ENCODE results near the gene PARP9. TPM values are rescaled to one million over a fixed set of nuclear protein-coding genes. Genes with fewer than 3 reads are reported as not detected.
"Not testable (repeated sequence)": the region's sequence is repeated elsewhere in the genome, so short reads cannot be mapped to it uniquely, and the experiment has no call there.

The PARP9 gene
- total RNA-seq, 3 donors from 2014 or later: 18.2 to 30.9 (median 20.3) TPM

DNA sequence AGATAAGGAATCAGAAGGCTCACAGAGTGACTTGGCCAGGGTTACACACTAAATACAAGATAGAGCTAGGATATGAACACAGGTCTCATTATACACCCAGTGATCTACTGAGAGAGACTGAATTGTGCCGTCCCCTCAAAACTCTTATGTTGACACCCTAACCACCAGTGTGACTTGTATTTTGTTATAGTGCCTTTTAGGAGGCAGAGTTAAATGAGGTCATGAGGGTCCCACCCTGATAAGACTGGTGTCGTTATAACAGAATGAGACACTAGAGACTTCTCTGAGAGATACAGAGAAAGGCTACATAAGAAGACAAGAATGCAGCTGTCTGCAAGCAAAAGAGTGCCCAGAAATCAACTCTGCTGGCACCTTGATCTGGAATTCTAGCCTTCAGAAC lies 62.0 kb downstream of the PARP9 start:
- H3K9me3 Mint-ChIP-seq: no peaks in the 10 kb centered on the region
- ATAC-seq (no peak), DNase-seq (no peak)
- no peaks in the 10 kb centered on the region for H3K27me3 Mint-ChIP-seq (ENCODE audit: low read depth)
- H3K4me3 Mint-ChIP-seq: no peak overlapping the region
- H3K4me1 Mint-ChIP-seq (ENCODE audit: low read depth): peaks cover 74% of the 10 kb centered on the region
- H3K36me3 Mint-ChIP-seq (ENCODE audit: insufficient read depth): peaks cover 14% of the 10 kb centered on the region

DNA sequence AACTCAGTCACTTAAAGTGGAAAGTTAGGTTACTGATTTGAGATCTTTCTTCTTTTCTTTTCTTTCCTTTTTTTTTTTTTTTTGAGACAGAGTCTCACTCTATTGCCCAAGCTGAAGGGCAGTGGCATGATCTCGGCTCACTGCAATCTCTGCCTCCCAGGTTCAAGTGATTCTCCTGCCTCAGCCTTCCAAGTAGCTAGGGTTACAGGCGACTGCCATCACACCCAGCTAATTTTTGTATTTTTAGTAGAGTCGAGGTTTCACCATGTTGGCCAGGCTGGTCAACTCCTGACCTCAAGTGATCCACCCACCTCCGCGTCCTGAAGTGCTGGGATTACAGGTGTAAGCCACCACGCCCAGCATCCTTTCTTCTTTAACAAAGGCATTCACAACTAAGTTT lies 63.1 kb downstream of the PARP9 start:
- peaks cover 72% of the 10 kb centered on the region for H3K4me1 Mint-ChIP-seq (ENCODE audit: low read depth)
- H3K9me3 Mint-ChIP-seq; H3K27me3 Mint-ChIP-seq (ENCODE audit: low read depth); ATAC-seq; H3K4me3 Mint-ChIP-seq; DNase-seq: not testable (repeated sequence)
- H3K36me3 Mint-ChIP-seq (ENCODE audit: insufficient read depth): peaks cover 20% of the 10 kb centered on the region

GRCh38 chr3:122498152-122498551 lies 65.9 kb downstream of the PARP9 start:
- Mint-ChIP-seq H3K4me1 (ENCODE audit: low read depth) (peaks cover 56% of the 10 kb centered on the region), H3K27me3 (ENCODE audit: low read depth) (no peaks in the 10 kb centered on the region), H3K9me3 (no peaks in the 10 kb centered on the region), H3K4me3 (no peak overlapping the region), H3K36me3 (ENCODE audit: insufficient read depth) (peaks cover 23% of the 10 kb centered on the region)
- no peak for ATAC-seq
- no peak for DNase-seq

DNA sequence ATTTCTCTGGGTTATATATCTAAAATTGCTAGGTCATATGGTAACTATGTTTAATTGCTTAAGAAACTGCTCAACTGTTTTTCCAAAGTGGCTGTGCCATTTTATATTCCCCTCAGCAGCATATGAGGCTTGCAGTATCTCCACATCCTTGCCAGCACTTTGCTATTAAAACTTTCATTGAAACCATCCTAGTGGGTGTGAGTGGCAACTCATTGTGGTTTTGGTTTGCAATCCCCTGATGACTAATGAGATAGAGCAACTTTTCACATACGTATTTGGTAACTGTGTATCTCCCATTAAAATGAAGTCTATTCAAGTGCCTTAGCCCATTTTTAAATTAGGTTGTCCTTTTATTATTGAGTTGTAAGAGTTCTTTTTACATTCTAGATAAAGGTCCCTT lies 66.7 kb downstream of the PARP9 start:
- Mint-ChIP-seq H3K36me3 (ENCODE audit: insufficient read depth) (peaks cover 27% of the 10 kb centered on the region), H3K27me3 (ENCODE audit: low read depth) (no peaks in the 10 kb centered on the region), H3K4me3 (no peak overlapping the region), H3K9me3 (no peaks in the 10 kb centered on the region), H3K4me1 (ENCODE audit: low read depth) (peaks cover 50% of the 10 kb centered on the region)
- ATAC-seq (peak; percentile 99), DNase-seq (peak; percentile 12)

- Mint-ChIP-seq H3K27me3 (ENCODE audit: low read depth) (no peaks in the 10 kb centered on the region), H3K4me1 (ENCODE audit: low read depth) (peaks cover 41% of the 10 kb centered on the region), H3K36me3 (ENCODE audit: insufficient read depth) (peaks cover 28% of the 10 kb centered on the region), H3K4me3 (no peak overlapping the region), H3K9me3 (no peaks in the 10 kb centered on the region)
- ATAC-seq (no peak), DNase-seq (no peak)
Observed at GRCh38 chr3:122496508-122496907, 67.6 kb downstream of the PARP9 start.

GRCh38 chr3:122493296-122493695 lies 70.8 kb downstream of the PARP9 start:
- peaks cover 39% of the 10 kb centered on the region for H3K36me3 Mint-ChIP-seq (ENCODE audit: insufficient read depth)
- peaks cover 33% of the 10 kb centered on the region for H3K4me1 Mint-ChIP-seq (ENCODE audit: low read depth)
- no peak for ATAC-seq
- H3K27me3 Mint-ChIP-seq (ENCODE audit: low read depth): no peaks in the 10 kb centered on the region
- no peaks in the 10 kb centered on the region for H3K9me3 Mint-ChIP-seq
- no peak overlapping the region for H3K4me3 Mint-ChIP-seq
- DNase-seq: no peak

DNA sequence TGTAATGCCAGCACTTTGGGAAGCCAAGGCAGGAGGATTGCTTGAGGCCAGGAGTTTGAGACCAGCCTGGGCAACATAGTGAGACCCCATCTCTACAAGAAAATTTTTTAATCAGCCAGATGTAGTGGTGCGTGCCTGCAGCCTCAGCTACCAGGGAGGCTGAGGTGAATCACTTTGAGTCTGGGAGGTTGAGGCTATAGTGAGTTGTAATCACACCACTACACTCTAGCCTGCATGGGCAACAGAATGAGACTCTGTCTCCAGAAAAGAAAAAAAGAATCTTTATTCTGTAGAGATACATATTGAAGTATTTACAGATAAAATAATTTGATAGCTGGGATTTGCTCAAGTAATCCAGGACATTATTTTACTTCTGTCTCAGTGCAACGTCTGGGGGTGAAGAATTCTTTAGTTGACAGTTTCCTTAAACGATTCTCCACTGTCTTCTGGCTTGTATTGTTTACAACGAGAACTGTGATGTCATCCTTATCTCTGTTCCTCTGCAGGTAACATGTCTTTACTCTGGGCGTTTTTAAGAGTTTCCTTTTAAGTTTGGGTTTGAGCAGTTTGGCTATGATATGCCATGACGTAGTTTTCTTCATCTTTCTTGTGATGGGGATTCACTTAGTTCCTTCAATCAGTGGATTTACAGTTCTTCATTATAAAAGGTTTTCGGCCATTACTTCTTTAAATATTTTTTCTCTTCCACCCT lies 75.7 kb downstream of the PARP9 start:
- peaks cover 33% of the 10 kb centered on the region for H3K36me3 Mint-ChIP-seq (ENCODE audit: insufficient read depth)
- H3K4me3 Mint-ChIP-seq: no peak overlapping the region
- H3K9me3 Mint-ChIP-seq: no peaks in the 10 kb centered on the region
- H3K27me3 Mint-ChIP-seq (ENCODE audit: low read depth): no peaks in the 10 kb centered on the region
- H3K4me1 Mint-ChIP-seq (ENCODE audit: low read depth): peaks cover 35% of the 10 kb centered on the region
- peak; percentile 50 to 67 for ATAC-seq
- DNase-seq: no peak

GRCh38 chr3:122484985-122485384 lies 79.1 kb downstream of the PARP9 start:
- H3K27me3 Mint-ChIP-seq (ENCODE audit: low read depth): no peaks in the 10 kb centered on the region
- no peak for ATAC-seq

GRCh38 chr3:122481390-122481789 lies 82.7 kb downstream of the PARP9 start:
- peaks cover 16% of the 10 kb centered on the region for H3K36me3 Mint-ChIP-seq (ENCODE audit: insufficient read depth)
- no peaks in the 10 kb centered on the region for H3K9me3 Mint-ChIP-seq
- no peak overlapping the region for H3K4me3 Mint-ChIP-seq
- H3K27me3 Mint-ChIP-seq (ENCODE audit: low read depth): no peaks in the 10 kb centered on the region
- H3K4me1 Mint-ChIP-seq (ENCODE audit: low read depth): peaks cover 46% of the 10 kb centered on the region
- ATAC-seq (peak; percentile 51 to 64), DNase-seq (no peak)

More at GRCh38 chr3:122484985-122485384, 79.1 kb downstream of the PARP9 start:
- Mint-ChIP-seq H3K9me3 (no peaks in the 10 kb centered on the region), H3K4me3 (no peak overlapping the region), H3K4me1 (ENCODE audit: low read depth) (peaks cover 52% of the 10 kb centered on the region), H3K36me3 (ENCODE audit: insufficient read depth) (peaks cover 19% of the 10 kb centered on the region)
- no peak for DNase-seq

Other genes with a start within 250 kb of the PARP9 start
- not detected for gene CSTA, start 239.1 kb downstream of the PARP9 start, total RNA-seq
- gene MIX23, start 181.1 kb downstream of the PARP9 start, total RNA-seq: 100 to 1,000 TPM; 143 to 160 (median 156) TPM
- gene FAM162A, start 180.1 kb downstream of the PARP9 start, total RNA-seq: 10 to 100 TPM; 54.2 to 73.2 (median 69.1) TPM
- 1 to 10 TPM; 1.6 to 2.8 (median 1.9) TPM for gene WDR5B, start 148.2 kb downstream of the PARP9 start, total RNA-seq
- gene KPNA1, start 49.4 kb downstream of the PARP9 start, total RNA-seq: 10 to 100 TPM; 56.4 to 61.2 (median 61.2) TPM
- gene DTX3L, start within 50 bp of the PARP9 start, total RNA-seq: 10 to 100 TPM; 21.6 to 36.5 (median 25.2) TPM
- 1 to 10 TPM; 2.5 to 6.4 (median 2.7) TPM for gene PARP15, start 13.3 kb upstream of the PARP9 start, total RNA-seq
- gene PARP14, start 116.5 kb upstream of the PARP9 start, total RNA-seq: 10 to 100 TPM; 22.8 to 48.9 (median 23.5) TPM
- 1 to 10 TPM; 7.6 to 8.8 (median 7.7) TPM for gene HSPBAP1, start 229.5 kb upstream of the PARP9 start, total RNA-seq
- gene SLC49A4, start 230.8 kb upstream of the PARP9 start, total RNA-seq: 1 to 10 TPM; 1.7 to 2.0 (median 1.7) TPM